Measurements from ENCODE around the gene REN. TPM values are rescaled to one million over a fixed set of nuclear protein-coding genes. Genes with fewer than 3 reads are reported as not detected.

Gene REN
- 1 to 10 TPM in 1 of 2 donors, under 1 TPM in 1; 0.18 to 2.4 TPM for total RNA-seq
- under 1 TPM in 5 of 6 donors, not detected in 1; 0.10 to 0.59 (median 0.20) TPM for polyA plus RNA-seq (ENCODE audit: insufficient read length in 6 of 6)
- long read RNA-seq, donor 1: 0 reads
- long read RNA-seq, donor 2: 0 reads
- long read RNA-seq, donor 3: 0 reads
- long read RNA-seq, donor 4, partial matches to known transcripts: 0 of 3 reads
- long read RNA-seq, donor 4, other reads (novel, unspliced or antisense): 3 of 3 reads
- long read RNA-seq, donor 5: 0 reads
- long read RNA-seq, donor 6: 0 reads
- long read RNA-seq, donor 7: 0 reads
- long read RNA-seq, donor 8: 0 reads
- long read RNA-seq, donor 9: 0 reads
- long read RNA-seq, donor 10: 0 reads
- long read RNA-seq, donor 11: 0 reads
- long read RNA-seq, donor 12: 0 reads

DNA sequence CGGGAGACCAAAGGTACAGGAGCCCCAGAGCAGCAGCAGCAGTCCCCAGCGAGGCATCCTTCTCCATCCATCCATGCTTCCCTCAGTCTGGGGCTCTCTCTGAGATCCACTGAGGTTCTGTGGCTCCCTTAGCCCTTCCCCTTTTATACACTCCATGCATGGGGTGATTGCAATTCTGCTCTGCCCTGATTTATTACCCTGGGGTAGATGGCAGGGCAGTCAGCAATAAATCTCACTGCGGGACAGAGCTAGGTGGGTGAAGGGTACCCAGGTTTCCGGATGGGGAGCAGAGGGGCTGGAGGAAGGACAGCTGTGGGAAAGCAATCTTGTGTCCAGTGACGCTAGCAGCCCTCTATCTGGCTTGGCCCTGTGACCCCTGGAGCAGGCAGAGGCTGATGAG, at the start of gene REN:
Gene REN, minus strand, starts transcription at position 119 of the 400 bp plus-strand sequence. Its CDS starts 44 bp downstream, at position 75.
- intact Hi-C loops (cut with DNase I): no loop called here
- TF ChIP-seq, protein P1, sequence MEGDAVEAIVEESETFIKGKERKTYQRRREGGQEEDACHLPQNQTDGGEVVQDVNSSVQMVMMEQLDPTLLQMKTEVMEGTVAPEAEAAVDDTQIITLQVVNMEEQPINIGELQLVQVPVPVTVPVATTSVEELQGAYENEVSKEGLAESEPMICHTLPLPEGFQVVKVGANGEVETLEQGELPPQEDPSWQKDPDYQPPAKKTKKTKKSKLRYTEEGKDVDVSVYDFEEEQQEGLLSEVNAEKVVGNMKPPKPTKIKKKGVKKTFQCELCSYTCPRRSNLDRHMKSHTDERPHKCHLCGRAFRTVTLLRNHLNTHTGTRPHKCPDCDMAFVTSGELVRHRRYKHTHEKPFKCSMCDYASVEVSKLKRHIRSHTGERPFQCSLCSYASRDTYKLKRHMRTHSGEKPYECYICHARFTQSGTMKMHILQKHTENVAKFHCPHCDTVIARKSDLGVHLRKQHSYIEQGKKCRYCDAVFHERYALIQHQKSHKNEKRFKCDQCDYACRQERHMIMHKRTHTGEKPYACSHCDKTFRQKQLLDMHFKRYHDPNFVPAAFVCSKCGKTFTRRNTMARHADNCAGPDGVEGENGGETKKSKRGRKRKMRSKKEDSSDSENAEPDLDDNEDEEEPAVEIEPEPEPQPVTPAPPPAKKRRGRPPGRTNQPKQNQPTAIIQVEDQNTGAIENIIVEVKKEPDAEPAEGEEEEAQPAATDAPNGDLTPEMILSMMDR (IDR thresholded peaks at IDR 0.05): no peak
- Histone ChIP-seq H3K9me3 (peaks cover 0 to 27% of the 10 kb centered on the region in 2 donors), H3K36me3 (no peaks in the 10 kb centered on the region), H3K4me1 (peaks cover 0 to 6% of the 10 kb centered on the region in 2 donors), H3K4me3 (no peak within 1 kb of the TSS), H3K27ac (no peak within 1 kb of the TSS), H3K27me3 (no peaks in the 10 kb centered on the region)
- DNase-seq (no peak), ATAC-seq (no peak)

DNA sequence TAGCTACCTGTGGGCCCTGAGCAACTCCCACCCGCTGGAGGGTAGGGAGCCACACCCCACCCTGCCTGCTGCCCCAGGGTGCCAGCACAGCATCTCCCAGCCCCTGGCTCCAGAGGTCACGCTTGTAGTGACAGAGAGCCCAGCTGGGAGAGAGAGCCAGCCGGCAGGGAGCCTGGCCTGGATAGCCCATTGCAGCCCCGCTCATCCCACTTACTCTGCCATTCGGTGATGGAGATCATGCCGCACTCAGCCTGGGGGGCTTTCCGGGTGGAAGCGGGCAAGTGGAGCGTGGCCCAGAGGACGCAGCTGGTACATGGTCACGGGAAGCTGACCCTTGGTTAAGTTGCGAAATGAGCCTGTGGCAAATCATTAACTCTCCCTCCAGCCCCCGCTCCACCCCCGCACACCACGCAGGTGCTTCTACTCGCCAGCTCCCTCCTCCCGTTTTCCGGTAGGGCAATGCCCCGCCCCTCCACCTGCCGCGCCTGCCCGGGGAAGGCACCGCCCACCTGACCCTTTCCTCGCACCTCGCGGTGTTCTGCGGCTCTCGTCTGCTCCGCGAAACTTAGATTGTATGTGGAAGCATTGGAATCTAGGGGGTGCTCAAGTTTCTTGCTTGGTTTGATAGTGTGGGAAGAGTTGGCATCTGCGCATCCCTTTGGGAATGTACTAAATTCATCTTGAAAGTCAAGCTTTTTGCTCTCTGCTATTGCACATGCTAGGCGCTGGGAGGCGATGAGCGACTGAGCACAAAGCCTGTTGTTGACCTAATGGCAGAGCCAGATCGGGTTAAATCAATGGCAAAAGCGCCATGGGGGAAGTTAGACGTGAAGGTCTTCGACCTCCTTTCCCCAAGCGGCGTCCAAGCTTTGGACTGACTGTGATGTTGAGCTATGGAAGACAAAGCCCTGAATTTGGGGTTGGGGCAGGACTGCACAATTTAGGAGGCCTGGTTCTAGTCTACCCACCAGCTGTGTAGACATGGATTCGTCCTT, 47.8 kb upstream of the REN start, which contains the start of gene GOLT1A:
Gene GOLT1A, minus strand, starts transcription at position 321 of the 995 bp plus-strand sequence. Its CDS starts 82 bp downstream, at position 239.
- Histone ChIP-seq H3K36me3 (no peaks in the 10 kb centered on the region), H3K27ac (no peak within 1 kb of the TSS), H3K27me3 (peaks cover 0 to 10% of the 10 kb centered on the region in 2 donors), H3K4me3 (peak within 1 kb of the TSS; percentile 19 to 38), H3K9me3 (no peaks in the 10 kb centered on the region), H3K4me1 (peaks cover 7% of the 10 kb centered on the region in 2 donors)
- DNase-seq (peak; percentile 37 to 90 (median 76)), ATAC-seq (peak; percentile 98)
- intact Hi-C loops (cut with DNase I): loop anchor here in 1 of 2 donors (5.0 kb wide), 1 partner anchor 153 kb away; no protein-coding TSS in a partner anchor
- TF ChIP-seq, protein P1 (IDR thresholded peaks at IDR 0.05): peak; percentile 45 to 47

DNA sequence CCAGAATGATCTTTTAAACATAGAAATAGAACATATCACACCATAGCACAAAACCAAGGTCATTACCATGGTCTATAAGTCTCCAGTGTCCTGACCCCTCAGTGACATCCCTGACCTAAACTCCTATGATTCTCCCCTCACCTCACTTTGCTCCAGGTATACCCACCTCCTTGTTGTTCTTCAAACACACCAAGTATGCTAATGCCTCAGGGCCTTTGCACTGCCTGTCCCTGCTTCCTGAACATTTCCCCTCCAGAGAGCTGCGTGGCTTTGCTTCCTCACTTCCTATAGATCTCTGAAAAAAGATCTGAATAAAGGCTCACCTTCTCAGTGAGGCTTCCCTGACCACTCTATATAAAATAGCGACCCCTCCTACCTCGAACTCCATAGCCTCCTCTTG, 46.6 kb upstream of the REN start:
- no peaks in the 10 kb centered on the region for H3K9me3 ChIP-seq
- TF ChIP-seq, protein P1 (IDR thresholded peaks at IDR 0.05): no peak
- H3K4me3 ChIP-seq: peak overlapping the region in 1 of 2 donors; percentile 38
- intact Hi-C loops (cut with DNase I): loop anchor here in 1 of 2 donors (5.0 kb wide), 1 partner anchor 155 kb away; no protein-coding TSS in a partner anchor
- ATAC-seq: no peak
- peaks cover 7% of the 10 kb centered on the region in 2 donors for H3K4me1 ChIP-seq
- H3K27me3 ChIP-seq: peaks cover 0 to 10% of the 10 kb centered on the region in 2 donors
- H3K27ac ChIP-seq: no peak overlapping the region
- DNase-seq: no peak
- H3K36me3 ChIP-seq: no peaks in the 10 kb centered on the region

DNA sequence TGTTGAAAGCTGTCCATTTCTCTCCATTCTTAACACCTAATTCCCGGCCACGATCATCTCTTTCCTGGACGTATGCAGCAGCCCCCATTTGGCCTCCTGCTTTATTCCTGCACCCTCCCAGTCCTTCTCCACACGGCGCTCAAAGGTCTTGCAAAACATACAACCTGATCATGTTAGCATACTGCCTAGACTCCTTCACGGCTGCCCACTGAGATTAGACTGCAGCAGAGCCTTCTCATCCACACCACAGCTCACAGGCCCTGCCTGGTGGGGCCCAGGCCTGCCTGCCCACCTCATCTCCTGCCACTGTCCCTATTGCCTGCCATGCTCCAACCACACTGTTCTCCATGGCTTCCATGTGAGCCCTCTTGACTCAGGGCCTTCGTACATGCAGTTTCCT, 44.9 kb upstream of the REN start:
- DNase-seq (no peak), ATAC-seq (no peak)
- Histone ChIP-seq H3K4me3 (no peak overlapping the region), H3K36me3 (no peaks in the 10 kb centered on the region), H3K27ac (no peak overlapping the region), H3K9me3 (no peaks in the 10 kb centered on the region), H3K27me3 (peaks cover 0 to 27% of the 10 kb centered on the region in 2 donors), H3K4me1 (peaks cover 7% of the 10 kb centered on the region in 2 donors)
- intact Hi-C loops (cut with DNase I): loop anchor here in 1 of 2 donors (5.0 kb wide), 1 partner anchor 156 kb away; no protein-coding TSS in a partner anchor
- TF ChIP-seq, protein P1 (IDR thresholded peaks at IDR 0.05): no peak
